K562 (cell line): ENCODE measurements around the gene SELENOM.

Experiments used
- ATF3 ChIP-seq, 2 experiments: fragments of 450-650 bp in 1 of 2; sonication (generic) in 1 of 2; formaldehyde crosslinking in 1 of 2; IDR thresholded peaks in 1 of 2; conservative IDR thresholded peaks in 1 of 2; 2 replicates each; pipeline versions ENCODE4 v1.6.1 to v1.8.1; 2016 to 2023; ENCODE audit warnings: mild to moderate bottlenecking in 2 of 2, moderate library complexity in 2 of 2, inconsistent platforms in 1 of 2, missing genetic modification reagents in 1 of 2
- CEBPB ChIP-seq: fragments of 450-650 bp; IDR thresholded peaks from 2 replicates; pipeline ENCODE4 v1.6.1; 2016; ENCODE audit warnings: missing genetic modification characterization, missing compliant biosample characterization
- CTCFL ChIP-seq: IDR thresholded peaks from 2 replicates; pipeline ENCODE4 v1.6.1; 2011; ENCODE audit warnings: borderline replicate concordance, low read depth, mild to moderate bottlenecking, moderate library complexity, low read length; ENCODE audit not compliant: insufficient read depth, poor library complexity, severe bottlenecking
- ELF2 ChIP-seq: fragments of 250-450 bp; sonication (Bioruptor Pico); IDR thresholded peaks from 2 replicates; pipeline ENCODE4 v1.5.0; 2021; ENCODE audit warnings: mild to moderate bottlenecking
- EP300 ChIP-seq: IDR thresholded peaks from 2 replicates; pipeline ENCODE4 v1.6.1; 2012; ENCODE audit warnings: low read length, improper control_type of control experiment
- FOSL1 ChIP-seq: fragments of 200-800 bp; sonication (Bioruptor generic); conservative IDR thresholded peaks from 2 replicates; pipeline ENCODE4 v1.6.1; 2016; ENCODE audit warnings: missing genetic modification characterization, missing compliant biosample characterization
- HOMEZ ChIP-seq: fragments of 250-450 bp; sonication (Bioruptor Pico); IDR thresholded peaks from 2 replicates; pipeline ENCODE4 v1.4.0; 2020; ENCODE audit warnings: mild to moderate bottlenecking, moderate library complexity
- KLF16 ChIP-seq: IDR thresholded peaks from 2 replicates; pipeline ENCODE4 v1.6.1; 2016; ENCODE audit warnings: antibody characterized with exemption
- NR2C1 ChIP-seq, 2 experiments: fragments of 450-650 bp; IDR thresholded peaks; 2 replicates each; pipeline ENCODE4 v1.6.1; 2017; ENCODE audit warnings: mild to moderate bottlenecking in 2 of 2, antibody characterized with exemption in 1 of 2, inconsistent platforms in 1 of 2, missing compliant biosample characterization in 1 of 2, missing genetic modification characterization in 1 of 2
- SRSF1 ChIP-seq: fragments of 200-400 bp; formaldehyde crosslinking; IDR thresholded peaks from 2 replicates; pipeline ENCODE4 v1.6.1; 2017; ENCODE audit warnings: mild to moderate bottlenecking, low read depth, low read length, moderate library complexity
- TF ChIP-seq, protein P1 (sequence below): sonication (generic); formaldehyde crosslinking; IDR thresholded peaks from 2 replicates; pipeline ENCODE4 v1.8.1; 2022; ENCODE audit warnings: missing genetic modification reagents

DNA sequence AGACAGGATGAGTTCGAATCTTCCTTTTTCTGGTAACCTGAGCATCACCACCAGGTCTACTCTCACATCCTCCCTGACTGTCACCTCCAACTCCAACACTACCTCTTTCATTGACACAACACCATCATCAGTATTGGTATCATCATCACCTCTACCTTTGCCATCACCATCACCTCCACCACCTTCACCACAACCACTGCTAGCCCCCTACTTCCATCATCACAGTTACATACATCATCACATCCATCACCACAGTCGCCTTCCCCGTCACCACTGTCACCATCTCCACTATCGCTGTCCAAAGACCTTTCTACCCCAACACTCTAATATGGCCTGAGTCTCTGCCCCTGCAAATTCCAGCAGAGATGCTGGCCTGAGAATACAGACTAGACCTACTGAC, 14.0 kb upstream of the SELENOM start:
- TF ChIP-seq, protein P1, sequence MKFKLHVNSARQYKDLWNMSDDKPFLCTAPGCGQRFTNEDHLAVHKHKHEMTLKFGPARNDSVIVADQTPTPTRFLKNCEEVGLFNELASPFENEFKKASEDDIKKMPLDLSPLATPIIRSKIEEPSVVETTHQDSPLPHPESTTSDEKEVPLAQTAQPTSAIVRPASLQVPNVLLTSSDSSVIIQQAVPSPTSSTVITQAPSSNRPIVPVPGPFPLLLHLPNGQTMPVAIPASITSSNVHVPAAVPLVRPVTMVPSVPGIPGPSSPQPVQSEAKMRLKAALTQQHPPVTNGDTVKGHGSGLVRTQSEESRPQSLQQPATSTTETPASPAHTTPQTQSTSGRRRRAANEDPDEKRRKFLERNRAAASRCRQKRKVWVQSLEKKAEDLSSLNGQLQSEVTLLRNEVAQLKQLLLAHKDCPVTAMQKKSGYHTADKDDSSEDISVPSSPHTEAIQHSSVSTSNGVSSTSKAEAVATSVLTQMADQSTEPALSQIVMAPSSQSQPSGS (CRISPR knock-in tag) = no peak
- TF ChIP-seq SRSF1 (no peak), CEBPB (tag) (no peak), NR2C1 (IDR thresholded peaks at IDR 0.05) (no peak), NR2C1 (tag; IDR thresholded peaks at IDR 0.05) (no peak), HOMEZ (CRISPR knock-in tag) (no peak), FOSL1 (no peak), KLF16 (no peak), ELF2 (CRISPR knock-in tag) (no peak), EP300 (no peak), CTCFL (no peak), ATF3 (IDR thresholded peaks at IDR 0.05) (no peak), ATF3 (CRISPR knock-in tag; conservative IDR thresholded peaks at IDR 0.05) (no peak)
